Activated naive CD4-positive, alpha-beta T cell treated with anti-CD3 and anti-CD28 coated beads for 36 hours (primary cell): ENCODE results near the gene CRAT. TPM values are rescaled to one million over a fixed set of nuclear protein-coding genes. Genes with fewer than 3 reads are reported as not detected.

Experiments used
- CTCF ChIA-PET: fragments of 350-600 bp; sonication (Branson Sonifier 250); formaldehyde crosslinking; loops from one replicate; lab custom pipeline; 2021; ENCODE audit warnings: antibody characterized with exemption; lab: Charles Lee
- DNase-seq: peaks from one replicate; pipeline ENCODE4 v3.0.0-alpha.2; 2020
- H3K27ac Mint-ChIP-seq: one replicate; pipeline ENCODE4 v1.8.0; 2021; ENCODE audit warnings: mild to moderate bottlenecking, mixed read lengths
- H3K27me3 Mint-ChIP-seq: one replicate; pipeline ENCODE4 v1.8.0; 2021; ENCODE audit warnings: low read depth, mixed read lengths
- H3K36me3 Mint-ChIP-seq: one replicate; pipeline ENCODE4 v1.8.0; 2021; ENCODE audit warnings: low read depth, mixed read lengths
- H3K4me1 Mint-ChIP-seq: one replicate; pipeline ENCODE4 v1.8.0; 2021; ENCODE audit warnings: low read depth, mixed read lengths
- H3K4me3 Mint-ChIP-seq: one replicate; pipeline ENCODE4 v1.8.0; 2021; ENCODE audit warnings: mild to moderate bottlenecking, moderate library complexity, mixed read lengths
- H3K9me3 Mint-ChIP-seq: one replicate; pipeline ENCODE4 v1.8.0; 2021; ENCODE audit warnings: mixed read lengths
- intact Hi-C: fragments of 100-400 bp; cut with micrococcal nuclease; formaldehyde crosslinking; loops from one replicate; pipeline ENCODE4 v1.15.1; 2023
- total RNA-seq, 2 experiments: library from RNA; stranded (reverse); gene quantifications; one replicate each; pipeline ENCODE4 v1.2.3, GENCODE V29; 2021

Gene CRAT
- total RNA-seq, 2 experiments from 2014 or later, result 15.0 to 15.8 TPM

- CTCF ChIA-PET, result no interaction called here
- intact Hi-C loops, result no loop called here
- no peaks in the 10 kb centered on the region for H3K4me1 Mint-ChIP-seq
These were observed 16.0 kb downstream of the CRAT start for GRCh38 chr9:129094387-129095169.

GRCh38 chr9:129093602-129094386 lies 16.8 kb downstream of the CRAT start:
- DNase-seq, result no peak
- no peaks in the 10 kb centered on the region for H3K27me3 Mint-ChIP-seq
- no peaks in the 10 kb centered on the region for H3K4me1 Mint-ChIP-seq
- H3K27ac Mint-ChIP-seq, result no peak overlapping the region
- no peak overlapping the region for H3K4me3 Mint-ChIP-seq
- peaks cover 10% of the 10 kb centered on the region for H3K36me3 Mint-ChIP-seq
- intact Hi-C loops, result no loop called here
- CTCF ChIA-PET, result no interaction called here
- no peaks in the 10 kb centered on the region for H3K9me3 Mint-ChIP-seq

More at GRCh38 chr9:129094387-129095169, 16.0 kb downstream of the CRAT start:
- DNase-seq, result no peak
- H3K4me3 Mint-ChIP-seq, result no peak overlapping the region
- H3K27ac Mint-ChIP-seq, result no peak overlapping the region
- peaks cover 8% of the 10 kb centered on the region for H3K36me3 Mint-ChIP-seq
- no peaks in the 10 kb centered on the region for H3K9me3 Mint-ChIP-seq
- H3K27me3 Mint-ChIP-seq, result no peaks in the 10 kb centered on the region

- CTCF ChIA-PET, result interaction anchor here (0.7 kb wide), 1 partner anchor 18 kb away, joined by 3 read pairs; no protein-coding TSS in a partner anchor
- H3K27me3 Mint-ChIP-seq, result no peaks in the 10 kb centered on the region
- no peak for DNase-seq
- H3K36me3 Mint-ChIP-seq, result peaks cover 13% of the 10 kb centered on the region
- no peak overlapping the region for H3K4me3 Mint-ChIP-seq
- no peaks in the 10 kb centered on the region for H3K9me3 Mint-ChIP-seq
- no peak overlapping the region for H3K27ac Mint-ChIP-seq
- intact Hi-C loops, result no loop called here
- H3K4me1 Mint-ChIP-seq, result no peaks in the 10 kb centered on the region
These were observed 21.3 kb downstream of the CRAT start for GRCh38 chr9:129089246-129089645.

GRCh38 chr9:129084087-129084486 lies 26.5 kb downstream of the CRAT start:
- DNase-seq, result no peak
- Mint-ChIP-seq H3K36me3 (peaks cover 5% of the 10 kb centered on the region), H3K9me3 (no peaks in the 10 kb centered on the region), H3K27me3 (no peaks in the 10 kb centered on the region), H3K4me1 (peaks cover 27% of the 10 kb centered on the region), H3K27ac (no peak overlapping the region), H3K4me3 (no peak overlapping the region)
- intact Hi-C loops, result no loop called here
- CTCF ChIA-PET, result no interaction called here

GRCh38 chr9:129081388-129081904 lies 29.1 kb downstream of the CRAT start:
- H3K27me3 Mint-ChIP-seq, result no peaks in the 10 kb centered on the region
- no peaks in the 10 kb centered on the region for H3K36me3 Mint-ChIP-seq
- peak overlapping the region; percentile 83 for H3K4me3 Mint-ChIP-seq
- intact Hi-C loops, result loop anchor here (1.0 to 2.0 kb wide), 6 partner anchors 12 to 529 kb away; partner anchors contain the start of genes CRAT, DOLK, MIGA2 and NUP188
- peak overlapping the region; percentile 46 for H3K27ac Mint-ChIP-seq
- DNase-seq, result peak; percentile 45
- CTCF ChIA-PET, result interaction anchor here (0.6 to 0.8 kb wide), 4 partner anchors 29 to 154 kb away, joined by 3 to 4 read pairs (median 3); partner anchors contain the start of genes CRAT and PTPA
- peaks cover 27% of the 10 kb centered on the region for H3K4me1 Mint-ChIP-seq
- no peaks in the 10 kb centered on the region for H3K9me3 Mint-ChIP-seq

GRCh38 chr9:129080601-129081387 lies 29.8 kb downstream of the CRAT start, which contains the start of gene DOLPP1:
TSS of gene DOLPP1 (plus strand) at chr9:129081111. CDS start at chr9:129081132, 21 bp downstream.
- CTCF ChIA-PET, result interaction anchor here (0.6 to 0.8 kb wide), 4 partner anchors 30 to 153 kb away, joined by 3 to 4 read pairs (median 3); partner anchors contain the start of genes CRAT and PTPA
- peak within 1 kb of the TSS; percentile 46 for H3K27ac Mint-ChIP-seq
- H3K9me3 Mint-ChIP-seq, result no peaks in the 10 kb centered on the region
- peak; percentile 99 for DNase-seq
- intact Hi-C loops, result loop anchor here (1.0 to 2.0 kb wide), 6 partner anchors 11 to 528 kb away; partner anchors contain the start of genes CRAT, DOLK, MIGA2 and NUP188
- H3K36me3 Mint-ChIP-seq, result no peaks in the 10 kb centered on the region
- H3K4me3 Mint-ChIP-seq, result peak within 1 kb of the TSS; percentile 83
- no peaks in the 10 kb centered on the region for H3K27me3 Mint-ChIP-seq
- H3K4me1 Mint-ChIP-seq, result peaks cover 27% of the 10 kb centered on the region

- intact Hi-C loops, result loop anchor here (2.0 kb wide), 3 partner anchors 51 to 527 kb away; partner anchors contain the start of genes DOLK, NUP188, SH3GLB2 and SPTAN1
- Mint-ChIP-seq H3K27ac (no peak overlapping the region), H3K36me3 (no peaks in the 10 kb centered on the region), H3K4me1 (peaks cover 27% of the 10 kb centered on the region), H3K4me3 (peak overlapping the region; percentile 83), H3K9me3 (no peaks in the 10 kb centered on the region), H3K27me3 (no peaks in the 10 kb centered on the region)
- CTCF ChIA-PET, result no interaction called here
- no peak for DNase-seq
These were observed 30.3 kb downstream of the CRAT start for GRCh38 chr9:129080298-129080600.

- intact Hi-C loops, result loop anchor here (2.0 kb wide), 3 partner anchors 51 to 527 kb away; partner anchors contain the start of genes DOLK, NUP188, SH3GLB2 and SPTAN1
- H3K4me3 Mint-ChIP-seq, result peak overlapping the region; percentile 83
- no peaks in the 10 kb centered on the region for H3K36me3 Mint-ChIP-seq
- H3K9me3 Mint-ChIP-seq, result no peaks in the 10 kb centered on the region
- H3K4me1 Mint-ChIP-seq, result peaks cover 27% of the 10 kb centered on the region
- H3K27me3 Mint-ChIP-seq, result no peaks in the 10 kb centered on the region
- no peak for DNase-seq
- no peak overlapping the region for H3K27ac Mint-ChIP-seq
- CTCF ChIA-PET, result interaction anchor here (1.1 kb wide), 1 partner anchor 11 kb away, joined by 4 read pairs; no protein-coding TSS in a partner anchor
These were observed 30.8 kb downstream of the CRAT start for GRCh38 chr9:129079829-129080228.

GRCh38 chr9:129078691-129079503 lies 31.7 kb downstream of the CRAT start:
- CTCF ChIA-PET, result interaction anchor here (1.1 kb wide), 1 partner anchor 10 kb away, joined by 4 read pairs; no protein-coding TSS in a partner anchor
- DNase-seq, result no peak
- no peak overlapping the region for H3K27ac Mint-ChIP-seq

GRCh38 chr9:129077236-129077635 lies 33.4 kb downstream of the CRAT start:
- Mint-ChIP-seq H3K27ac (no peak overlapping the region), H3K4me1 (peaks cover 16% of the 10 kb centered on the region), H3K4me3 (no peak overlapping the region), H3K36me3 (no peaks in the 10 kb centered on the region), H3K27me3 (no peaks in the 10 kb centered on the region), H3K9me3 (no peaks in the 10 kb centered on the region)
- intact Hi-C loops, result no loop called here
- CTCF ChIA-PET, result no interaction called here
- no peak for DNase-seq

More at GRCh38 chr9:129078691-129079503, 31.7 kb downstream of the CRAT start:
- peak overlapping the region; percentile 51 for H3K4me3 Mint-ChIP-seq
- peaks cover 27% of the 10 kb centered on the region for H3K4me1 Mint-ChIP-seq
- intact Hi-C loops, result no loop called here
- H3K9me3 Mint-ChIP-seq, result no peaks in the 10 kb centered on the region
- no peaks in the 10 kb centered on the region for H3K36me3 Mint-ChIP-seq
- H3K27me3 Mint-ChIP-seq, result no peaks in the 10 kb centered on the region

GRCh38 chr9:129076640-129077037 lies 34.0 kb downstream of the CRAT start:
- H3K27ac Mint-ChIP-seq, result no peak overlapping the region
- CTCF ChIA-PET, result no interaction called here

More at GRCh38 chr9:129076640-129077037, 34.0 kb downstream of the CRAT start:
- Mint-ChIP-seq H3K4me3 (no peak overlapping the region), H3K27me3 (no peaks in the 10 kb centered on the region), H3K36me3 (no peaks in the 10 kb centered on the region), H3K4me1 (peaks cover 14% of the 10 kb centered on the region), H3K9me3 (no peaks in the 10 kb centered on the region)
- no peak for DNase-seq
- intact Hi-C loops, result no loop called here
